ENCODE data around the gene RUNX3.

GRCh38 chr1:24942789-24943188 lies 12.7 kb upstream of the RUNX3 start:
- TF ChIP-seq EZH2 (IDR thresholded peaks at IDR 0.05) (no peak), POLR2AphosphoS5 (IDR thresholded peaks at IDR 0.05; ENCODE audit: borderline replicate concordance, low read depth, low read length) (no peak), FOXP2 (optimal IDR thresholded peaks at IDR 0.05; ENCODE audit: control extremely low read depth, extremely low read length, insufficient read depth) (no peak)
